HepG2 (cell line): ENCODE data around the gene NFATC2. TPM values are rescaled to one million over a fixed set of nuclear protein-coding genes. Genes with fewer than 3 reads are reported as not detected.

Experiments
- ATAC-seq: fragments of 200-7000 bp; cut with Tn5 transposase; 3 replicates; pipeline ENCODE4 v1.9.1; 2020; ENCODE audit warnings: mild to moderate bottlenecking, moderate library complexity
- BruUV-seq: library from RNA; stranded (reverse); fragments of 400-500 nt; replicated peaks from 2 replicates; lab custom pipeline; 2021; lab: Mats Ljungman, UMichigan
- CTCF ChIA-PET: fragments of 300-600 bp; formaldehyde crosslinking; extraction: SDS; loops from one replicate; lab custom pipeline; 2021; ENCODE audit warnings: low total read pairs, inconsistent platforms, low intra/inter-chr PET ratio; lab: Yijun Ruan, JAX
- POLR2A ChIA-PET: fragments of 350-600 bp; sonication (Branson Sonifier 250); formaldehyde crosslinking; loops from one replicate; lab custom pipeline; 2020; ENCODE audit warnings: antibody characterized with exemption, inconsistent platforms; lab: Yijun Ruan, JAX
- DNase-seq: peaks from one replicate; pipeline ENCODE4 v3.0.0-alpha.2; 2015; ENCODE audit warnings: low spot score
- FAIRE-seq: peaks from 3 replicates; lab custom pipeline; 2011; peaks lifted over from hg19 to GRCh38; lab: Jason Lieb, UNC
- H2AFZ ChIP-seq: one replicate; pipeline ENCODE4 v1.6.1; 2011; ENCODE audit warnings: low read length, inconsistent platforms
- H3K27ac ChIP-seq: fragments of 300-600 bp; 3 replicates; pipeline ENCODE4 v1.8.0; 2011; ENCODE audit warnings: mixed run types, mild to moderate bottlenecking, mixed read lengths, low read length, inconsistent platforms; ENCODE audit not compliant: insufficient read depth; ENCODE audit errors: extremely low read length
- H3K27me3 ChIP-seq, 2 experiments: fragments of 200-600 bp in 1 of 2; 2 replicates in 1 of 2; 3 replicates in 1 of 2; pipeline versions ENCODE4 v1.6.0 to v1.8.0; 2011; ENCODE audit warnings: low read length in 2 of 2, mild to moderate bottlenecking in 2 of 2, moderate library complexity in 2 of 2, inconsistent platforms in 1 of 2; ENCODE audit not compliant: insufficient read depth in 2 of 2, control insufficient read depth in 1 of 2
- H3K36me3 ChIP-seq, 2 experiments: fragments of 200-600 bp in 1 of 2; replicated peaks in 1 of 2; 2 replicates in 1 of 2; 3 replicates in 1 of 2; pipeline versions ENCODE4 v1.5.1 to v1.8.0; 2011; ENCODE audit warnings: low read length in 2 of 2, inconsistent platforms in 1 of 2; ENCODE audit not compliant: insufficient read depth in 2 of 2, control insufficient read depth in 1 of 2
- H3K4me1 ChIP-seq: 2 replicates; pipeline ENCODE4 v1.5.1; 2012; ENCODE audit warnings: low read length, inconsistent platforms; ENCODE audit not compliant: insufficient read depth
- H3K4me2 ChIP-seq: 2 replicates; pipeline ENCODE4 v1.6.0; 2011; ENCODE audit warnings: low read depth, low read length, inconsistent platforms
- H3K4me3 ChIP-seq, 3 experiments: fragments of 200-600 bp in 1 of 3; sonication (generic), shearing (Covaris generic) in 1 of 3; replicated peaks in 1 of 3; 2 replicates each; pipeline ENCODE4 v1.5.1; 2011 to 2016; ENCODE audit warnings: low read length in 3 of 3, inconsistent platforms in 2 of 3, low read depth in 2 of 3, mild to moderate bottlenecking in 2 of 3, control low read depth in 1 of 3, mixed read lengths in 1 of 3; ENCODE audit not compliant: insufficient read depth in 1 of 3
- H3K79me2 ChIP-seq: one replicate; pipeline ENCODE4 v1.6.1; 2011; ENCODE audit warnings: low read length, inconsistent platforms; ENCODE audit not compliant: insufficient read depth
- H3K9ac ChIP-seq: 2 replicates; pipeline ENCODE4 v1.6.0; 2011; ENCODE audit warnings: mild to moderate bottlenecking, low read depth, low read length, inconsistent platforms; ENCODE audit not compliant: insufficient read depth
- H3K9me3 ChIP-seq: 2 replicates; pipeline ENCODE4 v1.5.1; 2012; ENCODE audit warnings: mild to moderate bottlenecking, low read length
- H4K20me1 ChIP-seq: 2 replicates; pipeline ENCODE4 v1.6.0; 2011; ENCODE audit warnings: inconsistent platforms, mild to moderate bottlenecking, low read length, moderate library complexity; ENCODE audit not compliant: insufficient read depth
- ADNP ChIP-seq: sonication (generic); formaldehyde crosslinking; IDR thresholded peaks from 2 replicates; pipeline ENCODE4 v1.4.0; 2020; ENCODE audit warnings: missing genetic modification reagents
- AKAP8 ChIP-seq: sonication (generic); formaldehyde crosslinking; IDR thresholded peaks from 2 replicates; pipeline ENCODE4 v1.5.1; 2020; ENCODE audit warnings: mild to moderate bottlenecking, missing genetic modification reagents
- ATM ChIP-seq: fragments of 450-650 bp; IDR thresholded peaks from 2 replicates; pipeline ENCODE4 v1.7.1; 2017; ENCODE audit warnings: mild to moderate bottlenecking, borderline replicate concordance
- CAMTA2 ChIP-seq: sonication (generic); formaldehyde crosslinking; IDR thresholded peaks from 2 replicates; pipeline ENCODE4 v1.4.0; 2020; ENCODE audit warnings: mild to moderate bottlenecking, missing genetic modification reagents, borderline replicate concordance
- CENPX ChIP-seq: sonication (generic); formaldehyde crosslinking; IDR thresholded peaks from 2 replicates; pipeline ENCODE4 v1.9.0; 2021; ENCODE audit warnings: mild to moderate bottlenecking, missing genetic modification reagents, moderate library complexity
- CHD2 ChIP-seq: IDR thresholded peaks from 2 replicates; pipeline ENCODE4 v1.6.1; 2011; ENCODE audit warnings: low read depth, low read length, improper control_type of control experiment
- DRAP1 ChIP-seq: IDR thresholded peaks from 2 replicates; pipeline ENCODE4 v1.6.1; 2016; ENCODE audit warnings: missing genetic modification reagents, missing compliant biosample characterization
- KLF12 ChIP-seq: sonication (generic); formaldehyde crosslinking; IDR thresholded peaks from 2 replicates; pipeline ENCODE4 v1.4.0; 2020; ENCODE audit warnings: missing genetic modification reagents, borderline replicate concordance
- NFIB ChIP-seq: sonication (generic); formaldehyde crosslinking; IDR thresholded peaks from 2 replicates; pipeline ENCODE4 v1.9.0; 2021; ENCODE audit warnings: missing genetic modification reagents, mild to moderate bottlenecking, borderline replicate concordance
- SRSF1 ChIP-seq: fragments of 200-400 bp; formaldehyde crosslinking; optimal IDR thresholded peaks from 2 replicates; pipeline ENCODE3; 2017; ENCODE audit warnings: mild to moderate bottlenecking, low read depth, low read length, moderate library complexity
- ZNF12 ChIP-seq: sonication (generic); formaldehyde crosslinking; IDR thresholded peaks from 2 replicates; pipeline ENCODE4 v1.5.0; 2020; ENCODE audit warnings: missing genetic modification reagents
- ZNF350 ChIP-seq: sonication (generic); formaldehyde crosslinking; IDR thresholded peaks from 2 replicates; pipeline ENCODE4 v1.4.0; 2020; ENCODE audit warnings: mild to moderate bottlenecking, low read depth, missing genetic modification reagents, borderline replicate concordance
- ZNF558 ChIP-seq: sonication (generic); formaldehyde crosslinking; IDR thresholded peaks from 2 replicates; pipeline ENCODE4 v1.9.0; 2022; ENCODE audit warnings: mild to moderate bottlenecking, missing genetic modification reagents, borderline replicate concordance
- WGBS: methylation state at CpG from one replicate; pipeline ENCODE4 v1.1.6; 2017; ENCODE audit warnings: low lambda C conversion rate; 5-methylcytosine and 5-hydroxymethylcytosine counted together
- in situ Hi-C: cut with HindIII; loops from 2 replicates; pipeline ENCODE4 v1.10.0; 2017; ENCODE audit warnings: low pct_unique_long_range_greater_than_20kb; ENCODE audit not compliant: extremely low pct_ligation_motif_present
- intact Hi-C: fragments of 100-400 bp; cut with micrococcal nuclease; formaldehyde crosslinking; loops from one replicate; pipeline ENCODE4 v1.10.0; 2022; ENCODE audit not compliant: unreplicated experiment
- polyA plus RNA-seq, 8 experiments: library from polyadenylated mRNA; depleted of rRNA in 3 of 8; stranded (reverse) in 7 of 8; unstranded in 1 of 8; fragments of >200 nt; fragmentation: Illumina TruSeq in 4 of 8; extraction: Trizol in 4 of 8; gene quantifications; 2 replicates each; pipeline versions ENCODE4 v1.2.1 to v1.2.3, GENCODE V29; 2011 to 2016; ENCODE audit warnings: low read depth in 4 of 8, missing spikeins in 1 of 8, mixed read lengths in 1 of 8; ENCODE audit not compliant: insufficient read depth in 1 of 8
- total RNA-seq, 5 experiments: library from RNA; depleted of rRNA; stranded (reverse); fragments of >200 nt; fragmentation: Illumina TruSeq; extraction: Trizol; gene quantifications; 2 replicates each; pipeline ENCODE4 v1.2.3, GENCODE V29; 2016; ENCODE audit warnings: low read depth in 1 of 5

NFATC2 gene
- total and polyA plus RNA-seq, 2 of the 13 experiments (the other 11 are each of a cell fraction or from before 2014, with no cell fraction given) = 1.9 to 3.3 TPM

- 36% methylated on average over 11 of the region's 11 CpGs for WGBS
- Histone ChIP-seq H3K4me1 (no peaks in the 10 kb centered on the region), H3K36me3 (no peaks in the 10 kb centered on the region), H3K27ac (no peak overlapping the region), H3K79me2 (no peaks in the 10 kb centered on the region), H3K9ac (no peak overlapping the region), H3K4me2 (no peak overlapping the region), H3K27me3 (peaks cover 0 to 56% of the 10 kb centered on the region in 2 experiments; a peak in 3 of 5 replicates), H2AFZ (no peak overlapping the region), H4K20me1 (no peaks in the 10 kb centered on the region), H3K9me3 (no peaks in the 10 kb centered on the region), H3K4me3 (no peak overlapping the region)
- ChIA-PET CTCF (no interaction called here), POLR2A (no interaction called here)
- in situ Hi-C loops = no loop called here
- BruUV-seq = no TSS peak
- FAIRE-seq (no peak), DNase-seq (no peak), ATAC-seq (no peak)
- intact Hi-C loops = no loop called here
- no peak for TF ChIP-seq ZNF12 (CRISPR knock-in tag)
- TF ChIP-seq ADNP (CRISPR knock-in tag) = no peak
- no peak for TF ChIP-seq SRSF1
- no peak for TF ChIP-seq CAMTA2
- no peak for TF ChIP-seq ATM
- no peak for TF ChIP-seq ZNF350 (CRISPR knock-in tag)
- TF ChIP-seq KLF12 (CRISPR knock-in tag) = no peak
- TF ChIP-seq AKAP8 = no peak
- no peak for TF ChIP-seq NFIB (CRISPR knock-in tag)
- TF ChIP-seq DRAP1 (CRISPR knock-in tag) = no peak
- TF ChIP-seq CENPX (CRISPR knock-in tag) = no peak
- TF ChIP-seq CHD2 = no peak
- no peak for TF ChIP-seq ZNF558 (CRISPR knock-in tag)
Observed at GRCh38 chr20:51369503-51369902, 173.0 kb downstream of the NFATC2 start.
